Activated T-helper 1 cell treated with anti-CD3 and anti-CD28 coated beads, Interleukin-2, amount 50 U/mL, for 16 hours (primary cell): ENCODE data around the gene WDR1.
"Not testable (repeated sequence)": the region's sequence is repeated elsewhere in the genome, so short reads cannot be mapped to it uniquely, and the experiment has no call there.

Experiments
- DNase-seq, 2 donors: peaks; one replicate each; pipeline ENCODE4 v3.0.0-alpha.2; 2020; ENCODE audit warnings: low read depth in 1 of 2, low spot score in 1 of 2

WDR1 gene

GRCh38 chr4:10131202-10131601 is 14.6 kb upstream of the WDR1 start:
- DNase-seq, result no peak

- DNase-seq, result no peak
These were observed 13.7 kb upstream of the WDR1 start for GRCh38 chr4:10130178-10130888.

- no peak for DNase-seq
These were observed 12.9 kb upstream of the WDR1 start for GRCh38 chr4:10129196-10130177.

GRCh38 chr4:10128761-10129160 is 12.2 kb upstream of the WDR1 start:
- no peak for DNase-seq

- DNase-seq, result not testable (repeated sequence)
These were observed 10.9 kb upstream of the WDR1 start for GRCh38 chr4:10127531-10127930.

- DNase-seq, result no peak
These were observed 7.8 kb upstream of the WDR1 start for GRCh38 chr4:10124167-10124930.

GRCh38 chr4:10123227-10124101 is 6.9 kb upstream of the WDR1 start:
- DNase-seq, result no peak

- no peak for DNase-seq
These were observed 5.8 kb upstream of the WDR1 start for GRCh38 chr4:10122236-10122932.

GRCh38 chr4:10121568-10122208 is 5.1 kb upstream of the WDR1 start:
- DNase-seq, result no peak

- DNase-seq, result no peak
These were observed 4.5 kb upstream of the WDR1 start for GRCh38 chr4:10120943-10121567.

- no peak for DNase-seq
These were observed 3.2 kb upstream of the WDR1 start for GRCh38 chr4:10119773-10120172.

- no peak for DNase-seq
These were observed 2.7 kb upstream of the WDR1 start for GRCh38 chr4:10119278-10119677.

GRCh38 chr4:10118048-10119004 is 1.7 kb upstream of the WDR1 start:
- DNase-seq, result no peak

GRCh38 chr4:10117359-10118047 is 904 bp upstream of the WDR1 start:
- DNase-seq, result no peak

- peak; percentile 43 to 57 for DNase-seq
These were observed 616 bp downstream of the WDR1 start for GRCh38 chr4:10115797-10116568.

GRCh38 chr4:10115271-10115796 is 1.3 kb downstream of the WDR1 start:
- DNase-seq, result no peak
